Measurements from ENCODE around the gene ANO8.
"Not testable (repeated sequence)": the region's sequence is repeated elsewhere in the genome, so short reads cannot be mapped to it uniquely, and the experiment has no call there.

The ANO8 gene

GRCh38 chr19:17274892-17275291, 59.8 kb downstream of the ANO8 start:
- H3K27ac ChIP-seq (ENCODE audit: insufficient read depth, low read length, poor library complexity, severe bottlenecking), result not testable (repeated sequence)

More at GRCh38 chr19:17274892-17275291, 59.8 kb downstream of the ANO8 start:
- H3K36me3 ChIP-seq (ENCODE audit: control insufficient read depth, insufficient read depth, low read length), result peaks cover 63% of the 10 kb centered on the region
- not testable (repeated sequence) for H3K4me3 ChIP-seq (ENCODE audit: insufficient read depth, low read depth, low read length, poor library complexity, severe bottlenecking); H3K4me1 ChIP-seq (ENCODE audit: control insufficient read depth, insufficient read depth, low read length, poor library complexity, severe bottlenecking); H3K27me3 ChIP-seq (replicated peaks; ENCODE audit: control insufficient read depth, insufficient read depth, low read length, poor library complexity, severe bottlenecking); H3K9me3 ChIP-seq (ENCODE audit: control insufficient read depth, low read length); DNase-seq
